GM12872 (cell line): ENCODE data around the gene SURF6.

Source experiments
- TF ChIP-seq, protein P1 (sequence below): IDR thresholded peaks from 3 replicates; pipeline ENCODE4 v1.5.1; 2011; ENCODE audit warnings: low read depth, mild to moderate bottlenecking, low read length, moderate library complexity; ENCODE audit not compliant: insufficient read depth

Gene SURF6

DNA sequence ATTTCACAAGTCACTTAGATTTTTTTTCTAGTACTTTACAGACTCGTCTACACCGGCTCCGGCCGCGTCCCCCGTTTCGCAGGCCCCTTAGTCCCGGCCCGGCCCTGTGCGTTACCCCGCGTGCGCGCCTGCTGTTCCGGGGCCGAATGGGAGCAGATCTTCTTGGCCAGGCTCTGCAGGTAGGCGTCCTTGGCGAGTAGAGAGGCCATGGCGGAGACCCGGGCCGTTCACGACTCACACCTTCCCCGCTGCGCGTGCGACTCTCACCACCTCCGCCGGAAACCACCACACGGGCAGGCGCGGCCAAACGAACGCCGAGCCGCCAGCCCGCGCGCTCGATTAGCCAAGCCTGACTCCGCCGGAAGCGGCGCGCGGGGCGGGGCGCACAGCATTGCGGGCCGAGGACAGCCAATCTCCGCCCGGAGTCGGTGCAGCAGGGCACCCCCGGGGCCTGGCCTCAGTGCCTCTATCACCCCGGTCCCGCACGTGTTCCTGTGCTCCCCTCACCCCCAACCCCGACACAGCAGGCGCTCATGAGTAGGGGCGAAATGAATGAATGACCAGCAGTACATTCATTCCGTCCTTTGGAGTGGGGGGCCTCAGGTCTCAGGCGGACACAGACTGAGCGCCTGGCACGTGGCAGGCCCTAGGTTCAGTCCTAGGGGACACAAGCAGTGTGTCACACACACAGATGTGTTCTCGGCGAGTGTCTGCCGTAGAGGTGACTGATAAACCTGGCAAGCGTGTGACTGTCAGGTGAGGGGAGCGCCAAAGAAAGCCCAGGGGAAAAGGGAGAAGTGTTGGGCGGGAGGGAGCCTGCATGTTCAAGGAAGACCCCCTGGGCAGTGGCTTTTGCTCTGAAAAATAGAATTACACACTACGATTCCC is at the start of gene SURF6:
TSS of gene SURF6 (minus strand) at position 265 of the 888 bp plus-strand sequence. CDS start at position 209, 56 bp downstream.
- TF ChIP-seq, protein P1, sequence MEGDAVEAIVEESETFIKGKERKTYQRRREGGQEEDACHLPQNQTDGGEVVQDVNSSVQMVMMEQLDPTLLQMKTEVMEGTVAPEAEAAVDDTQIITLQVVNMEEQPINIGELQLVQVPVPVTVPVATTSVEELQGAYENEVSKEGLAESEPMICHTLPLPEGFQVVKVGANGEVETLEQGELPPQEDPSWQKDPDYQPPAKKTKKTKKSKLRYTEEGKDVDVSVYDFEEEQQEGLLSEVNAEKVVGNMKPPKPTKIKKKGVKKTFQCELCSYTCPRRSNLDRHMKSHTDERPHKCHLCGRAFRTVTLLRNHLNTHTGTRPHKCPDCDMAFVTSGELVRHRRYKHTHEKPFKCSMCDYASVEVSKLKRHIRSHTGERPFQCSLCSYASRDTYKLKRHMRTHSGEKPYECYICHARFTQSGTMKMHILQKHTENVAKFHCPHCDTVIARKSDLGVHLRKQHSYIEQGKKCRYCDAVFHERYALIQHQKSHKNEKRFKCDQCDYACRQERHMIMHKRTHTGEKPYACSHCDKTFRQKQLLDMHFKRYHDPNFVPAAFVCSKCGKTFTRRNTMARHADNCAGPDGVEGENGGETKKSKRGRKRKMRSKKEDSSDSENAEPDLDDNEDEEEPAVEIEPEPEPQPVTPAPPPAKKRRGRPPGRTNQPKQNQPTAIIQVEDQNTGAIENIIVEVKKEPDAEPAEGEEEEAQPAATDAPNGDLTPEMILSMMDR: no peak

- TF ChIP-seq, protein P1: no peak
Measured at GRCh38 chr9:133385452-133385851, 49.5 kb upstream of the SURF6 start.

DNA sequence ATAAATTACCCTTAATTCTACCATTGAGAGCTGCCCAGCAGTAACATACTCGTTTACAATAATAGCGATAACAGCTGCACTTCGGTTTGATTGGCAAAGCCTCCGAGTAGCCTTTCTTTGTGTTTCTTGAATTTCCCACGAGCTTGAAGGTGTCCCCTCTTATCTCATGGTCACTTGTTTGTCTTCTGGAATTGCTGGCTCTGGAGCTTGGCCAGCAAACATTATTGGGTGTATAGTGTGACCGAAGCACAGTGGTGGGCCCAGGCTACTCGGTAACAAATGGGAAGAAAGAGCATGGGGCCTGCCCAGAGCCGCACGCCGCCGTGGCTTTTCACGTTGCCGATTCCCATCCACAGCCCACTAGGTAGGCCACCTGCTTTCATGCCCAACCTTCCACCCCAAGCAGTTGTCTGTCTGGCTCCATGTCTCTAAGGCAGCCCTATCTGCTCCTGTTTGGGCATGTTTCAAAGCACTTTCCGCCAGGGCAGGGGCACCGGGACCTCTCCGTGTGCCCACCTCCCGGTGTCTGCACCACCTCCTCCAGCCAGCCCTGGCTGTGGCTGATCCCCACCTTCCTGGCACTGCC is 48.8 kb upstream of the SURF6 start:
- TF ChIP-seq, protein P1: no peak

DNA sequence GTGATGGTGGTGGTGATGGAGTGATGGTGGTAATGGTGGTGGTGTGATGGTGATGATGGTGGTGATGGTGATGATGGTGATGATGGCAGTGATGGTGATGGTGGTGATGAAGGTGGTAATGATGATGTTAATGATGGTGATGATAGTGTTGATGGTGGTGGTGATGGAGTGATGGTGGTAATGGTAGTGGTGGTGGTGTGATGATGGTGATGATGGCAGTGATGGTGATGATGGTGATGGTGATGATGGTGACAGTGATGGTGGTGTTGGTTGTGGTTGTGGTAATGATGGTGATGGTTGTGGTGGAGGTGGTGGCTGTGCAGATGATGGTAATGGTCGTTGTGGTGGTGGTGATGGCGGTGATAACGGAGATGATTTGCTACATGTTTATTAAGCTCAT is 47.5 kb upstream of the SURF6 start:
- TF ChIP-seq, protein P1: no peak

DNA sequence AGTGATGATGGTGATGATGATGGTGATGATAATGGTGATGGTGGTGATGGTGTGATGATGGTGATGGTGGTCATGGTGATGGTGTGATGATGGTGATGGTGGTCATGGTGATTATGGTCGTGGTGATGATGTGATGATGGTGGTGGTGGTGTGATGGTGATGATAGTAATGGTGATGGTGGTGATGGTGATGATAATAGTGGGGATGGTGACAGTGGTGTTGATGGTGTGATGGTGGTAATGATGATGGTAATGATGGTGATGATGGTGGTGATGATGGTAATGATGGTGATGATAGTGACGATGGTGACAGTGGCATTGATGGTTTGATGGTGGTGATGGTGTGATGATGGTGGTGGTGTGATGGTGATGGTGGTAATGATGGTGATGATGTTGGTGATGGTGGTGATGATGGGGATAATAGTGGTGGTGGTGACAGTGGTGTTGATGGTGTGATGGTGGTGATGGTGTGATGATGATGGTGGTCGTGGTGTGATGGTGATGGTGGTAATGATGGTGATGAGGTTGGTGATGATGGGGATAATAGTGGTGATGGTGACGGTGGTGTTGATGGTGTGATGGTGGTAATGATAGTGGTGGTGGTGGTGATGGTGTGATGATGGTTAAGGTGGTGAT is 46.6 kb upstream of the SURF6 start:
- TF ChIP-seq, protein P1: no peak

DNA sequence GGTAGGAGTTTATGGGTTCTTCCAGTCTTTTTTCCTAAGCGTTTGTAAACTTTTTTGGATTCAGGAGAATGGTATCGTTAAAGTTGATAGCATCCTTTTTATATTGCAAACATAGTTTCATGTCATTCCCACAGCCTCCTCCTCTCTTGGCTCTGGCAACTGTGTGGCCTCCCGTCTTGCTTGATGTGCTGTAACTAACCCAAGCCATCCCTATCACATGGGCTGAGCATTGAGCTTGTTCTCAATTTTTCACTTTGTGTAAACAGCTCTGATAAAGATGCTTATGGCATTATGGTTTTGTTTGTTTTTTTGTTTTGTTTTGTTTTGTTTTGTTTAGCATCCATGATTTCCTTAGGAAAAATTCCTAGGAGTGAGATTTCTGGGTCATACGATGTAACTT is 44.7 kb upstream of the SURF6 start:
- TF ChIP-seq, protein P1: no peak
